ENCODE data around the gene GNB3.

GNB3 gene

DNA sequence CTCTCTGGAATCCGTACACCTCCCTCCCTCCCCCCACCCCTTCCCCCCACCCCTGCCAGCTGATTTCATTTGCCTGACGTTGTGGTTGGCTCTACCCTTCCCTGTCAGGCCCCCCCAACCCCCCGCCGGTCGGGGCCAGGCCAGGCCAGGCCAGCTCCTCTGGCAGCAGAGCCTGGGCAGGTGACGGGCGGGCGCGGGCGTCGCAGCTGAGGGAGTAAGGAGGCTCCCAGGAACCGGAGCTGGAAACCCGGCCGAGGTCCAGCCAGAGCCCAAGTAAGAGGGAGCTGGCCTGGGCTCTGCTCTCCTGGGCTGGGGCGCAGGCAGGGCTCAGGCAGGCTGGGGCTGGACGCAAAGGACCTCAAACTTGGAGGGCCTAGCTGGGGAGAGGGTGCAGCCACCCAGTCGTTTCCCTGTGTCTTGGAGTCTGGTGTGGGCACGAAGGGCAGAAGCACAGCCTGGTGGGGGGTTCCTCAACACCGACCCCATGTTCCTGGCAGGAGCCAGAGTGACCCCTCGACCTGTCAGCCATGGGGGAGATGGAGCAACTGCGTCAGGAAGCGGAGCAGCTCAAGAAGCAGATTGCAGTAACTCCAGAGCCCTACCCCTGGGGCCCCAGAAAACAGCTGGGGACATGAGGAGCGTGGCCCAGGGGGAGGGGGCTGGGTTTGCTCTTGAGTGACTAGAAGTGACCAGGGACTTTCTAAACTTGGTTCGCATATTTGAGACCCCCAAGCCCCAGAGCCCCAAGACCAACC lies at the start of gene GNB3:
TSS of gene GNB3 (plus strand) at position 165 of the 755 bp plus-strand sequence. CDS start at position 528, 363 bp downstream.
- in situ Hi-C loops (cut with HindIII; ENCODE audit: low sequenced_read_pairs) = no loop called here

DNA sequence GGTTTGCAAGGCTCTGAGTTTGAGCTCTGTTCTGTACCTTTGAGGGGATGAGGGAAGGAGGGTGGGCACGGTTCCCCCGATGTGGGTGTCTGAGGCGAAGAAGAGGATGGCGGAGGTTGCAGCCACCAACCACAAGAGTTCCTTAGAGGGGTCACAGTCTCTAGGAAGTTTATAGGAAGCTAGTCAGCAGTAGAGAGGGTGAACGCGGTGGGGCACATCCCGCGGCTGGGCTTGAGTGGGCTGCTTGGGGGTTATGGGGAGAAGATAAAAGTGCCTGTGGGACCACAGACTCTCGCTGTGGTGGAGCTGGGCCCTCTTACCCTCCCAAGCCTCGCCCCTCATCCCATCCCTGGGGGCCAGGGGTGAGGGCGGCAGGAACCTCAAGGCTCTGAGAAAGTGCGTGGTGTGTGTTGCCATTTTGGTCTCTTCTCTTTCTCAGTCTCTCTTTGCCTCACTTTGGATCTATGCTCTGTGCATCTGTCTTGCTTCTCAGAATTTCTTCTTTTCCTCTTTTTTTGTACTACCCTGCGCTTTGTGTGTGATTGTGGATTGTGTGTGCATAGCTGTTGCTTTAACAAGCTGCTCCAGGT lies 48.7 kb upstream of the GNB3 start:
- in situ Hi-C loops (cut with HindIII; ENCODE audit: low sequenced_read_pairs) = loop anchor here (5.0 kb wide), 1 partner anchor 125 kb away; no protein-coding TSS in a partner anchor

DNA sequence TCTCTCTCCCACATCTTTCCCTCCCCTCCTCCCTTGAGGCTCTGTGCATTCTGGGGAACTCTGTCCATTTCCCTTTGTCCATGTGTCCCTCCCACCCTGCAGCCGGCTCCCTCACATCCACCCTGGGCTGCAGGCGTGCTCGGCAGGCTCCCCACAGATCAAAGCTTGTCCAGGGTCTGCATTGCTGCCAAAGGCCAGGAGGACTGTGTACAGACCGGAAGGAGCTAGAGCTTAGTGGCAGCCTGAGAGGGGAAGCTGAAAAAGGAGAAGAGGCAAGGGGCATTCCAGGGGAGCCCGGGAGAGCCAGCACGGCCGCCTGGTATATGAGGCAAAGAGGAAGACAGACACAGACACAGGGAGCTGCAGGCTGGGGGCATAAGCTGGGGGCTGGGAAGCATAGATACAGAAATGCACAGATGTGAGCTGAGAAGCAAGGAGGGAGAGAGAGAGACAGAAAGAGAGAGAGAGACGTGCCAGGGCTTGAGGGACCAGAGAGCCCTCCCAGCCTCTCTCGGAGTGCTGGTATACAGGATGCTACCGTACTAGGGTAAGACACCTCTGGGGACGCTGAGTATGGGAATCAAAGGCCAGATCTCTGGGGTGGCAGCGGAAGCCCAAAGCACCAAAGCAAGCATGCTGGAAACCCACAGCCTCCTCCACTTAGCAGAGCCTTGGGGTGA lies 48.1 kb upstream of the GNB3 start:
- in situ Hi-C loops (cut with HindIII; ENCODE audit: low sequenced_read_pairs) = loop anchor here (5.0 kb wide), 1 partner anchor 125 kb away; no protein-coding TSS in a partner anchor

DNA sequence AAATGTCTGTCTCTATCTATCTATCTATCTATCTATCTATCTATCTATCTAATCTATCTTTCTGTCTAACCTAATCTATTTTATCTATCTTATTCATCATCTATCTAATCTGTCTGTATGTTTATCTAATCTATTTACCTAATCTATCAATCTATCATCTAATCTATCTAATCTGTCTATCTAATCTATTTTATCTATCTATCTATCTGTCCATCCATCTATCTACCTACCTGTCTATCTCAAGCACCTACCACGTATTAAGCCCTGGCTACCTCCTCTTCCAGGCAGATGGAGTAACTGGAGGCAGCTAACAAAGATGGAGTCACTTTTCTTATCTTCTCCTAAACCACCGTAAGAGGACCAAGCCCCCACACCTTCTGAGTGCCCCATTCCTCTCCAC lies 45.6 kb upstream of the GNB3 start:
- in situ Hi-C loops (cut with HindIII; ENCODE audit: low sequenced_read_pairs) = loop anchor here (5.0 kb wide), 1 partner anchor 63 kb away; no protein-coding TSS in a partner anchor

DNA sequence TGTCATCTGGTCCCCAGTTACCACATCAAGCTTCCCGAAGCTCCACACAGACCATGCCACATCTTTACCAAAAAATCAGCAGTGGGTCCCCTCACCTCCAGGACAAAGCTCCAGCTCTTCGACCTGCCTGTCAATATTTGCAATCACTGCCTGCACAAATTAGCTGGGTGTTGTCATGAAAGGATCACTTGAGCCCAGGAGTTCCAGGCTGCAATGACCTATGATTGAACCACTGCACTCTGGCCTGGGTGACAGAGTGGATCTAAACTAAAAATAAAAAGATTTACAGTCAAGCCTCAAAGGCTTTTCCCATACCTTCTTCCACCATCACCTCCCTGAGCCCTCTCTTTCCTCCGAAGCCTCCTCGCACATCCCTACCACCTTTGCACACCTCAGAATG lies 44.1 kb upstream of the GNB3 start:
- in situ Hi-C loops (cut with HindIII; ENCODE audit: low sequenced_read_pairs) = loop anchor here (5.0 kb wide), 1 partner anchor 64 kb away; no protein-coding TSS in a partner anchor

DNA sequence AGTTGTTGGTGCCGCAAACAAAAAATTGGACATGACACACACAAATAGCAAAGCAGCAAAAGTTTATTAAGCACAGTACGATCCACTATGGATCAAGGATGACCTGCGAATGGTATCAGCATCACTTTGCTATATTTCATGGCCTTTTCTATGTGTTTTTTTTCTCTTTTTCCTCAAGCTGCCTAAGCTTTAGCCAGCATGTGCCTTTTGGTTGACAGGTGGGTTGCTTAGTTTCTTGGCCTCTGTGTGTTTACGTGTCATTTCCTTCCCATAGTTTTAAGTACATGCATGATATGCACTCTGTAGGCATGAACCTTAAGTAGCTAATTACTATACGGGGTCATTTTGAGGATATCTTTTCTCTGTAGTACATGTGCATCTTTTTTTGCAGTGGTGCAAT lies 41.6 kb upstream of the GNB3 start:
- in situ Hi-C loops (cut with HindIII; ENCODE audit: low sequenced_read_pairs) = loop anchor here (5.0 kb wide), 1 partner anchor 67 kb away; no protein-coding TSS in a partner anchor

DNA sequence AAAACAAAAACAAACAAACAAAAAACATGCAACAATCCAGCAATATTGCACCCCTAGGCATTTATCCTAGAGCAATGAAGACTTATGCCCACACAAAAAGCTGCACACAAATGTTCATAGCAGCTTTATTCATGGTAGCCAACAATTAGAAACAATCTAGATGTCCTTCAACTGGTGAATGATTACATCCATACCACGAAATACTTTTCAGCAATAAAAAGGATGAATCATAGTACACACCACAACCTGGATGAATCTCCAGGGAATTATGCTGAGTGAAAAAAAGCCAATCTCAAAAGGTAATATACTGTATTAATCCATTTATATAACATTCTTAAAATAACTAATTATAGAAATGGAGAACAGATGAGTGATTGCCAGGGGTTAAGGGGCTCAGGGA lies 33.6 kb upstream of the GNB3 start:
- in situ Hi-C loops (cut with HindIII; ENCODE audit: low sequenced_read_pairs) = no loop called here

DNA sequence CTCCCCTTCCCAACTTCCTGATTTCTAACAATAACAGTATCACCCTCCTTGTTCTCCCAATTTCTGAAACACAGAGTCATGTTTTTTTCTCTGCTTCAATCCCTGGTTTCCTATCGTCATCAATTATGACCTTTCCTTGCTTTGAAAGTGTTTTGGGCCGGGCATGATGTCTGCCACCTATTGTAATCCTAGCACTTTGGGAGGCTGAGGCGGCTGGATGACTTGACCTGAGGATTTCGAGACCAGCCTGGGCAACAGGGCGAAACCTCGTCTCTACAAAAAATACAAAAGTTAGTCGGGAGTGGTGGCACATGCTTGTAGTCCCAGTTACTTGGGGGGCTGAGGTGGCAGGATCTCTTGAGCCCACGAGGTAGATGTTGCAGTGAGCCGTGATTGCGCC lies 31.7 kb upstream of the GNB3 start:
- in situ Hi-C loops (cut with HindIII; ENCODE audit: low sequenced_read_pairs) = no loop called here

DNA sequence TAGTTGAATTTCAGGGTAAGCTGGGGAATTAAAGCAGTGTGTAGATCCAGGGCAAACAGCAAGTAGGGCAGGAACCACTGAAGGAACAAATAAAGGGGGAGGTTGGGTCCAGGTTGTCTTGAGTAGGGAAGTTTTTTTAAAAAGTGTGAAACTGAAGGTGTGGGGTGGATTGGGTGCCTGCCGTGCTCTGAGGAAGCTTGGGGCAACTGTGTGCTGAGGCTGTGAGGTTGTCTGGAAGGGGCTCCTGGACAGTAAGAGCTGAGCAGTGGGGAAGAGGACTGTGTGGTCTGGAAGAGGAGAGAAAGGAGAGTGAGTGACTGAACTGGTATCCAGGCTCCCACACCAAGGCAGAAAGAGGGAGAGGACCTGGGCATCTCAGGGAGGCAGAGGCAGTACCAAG lies 30.0 kb upstream of the GNB3 start:
- in situ Hi-C loops (cut with HindIII; ENCODE audit: low sequenced_read_pairs) = no loop called here

DNA sequence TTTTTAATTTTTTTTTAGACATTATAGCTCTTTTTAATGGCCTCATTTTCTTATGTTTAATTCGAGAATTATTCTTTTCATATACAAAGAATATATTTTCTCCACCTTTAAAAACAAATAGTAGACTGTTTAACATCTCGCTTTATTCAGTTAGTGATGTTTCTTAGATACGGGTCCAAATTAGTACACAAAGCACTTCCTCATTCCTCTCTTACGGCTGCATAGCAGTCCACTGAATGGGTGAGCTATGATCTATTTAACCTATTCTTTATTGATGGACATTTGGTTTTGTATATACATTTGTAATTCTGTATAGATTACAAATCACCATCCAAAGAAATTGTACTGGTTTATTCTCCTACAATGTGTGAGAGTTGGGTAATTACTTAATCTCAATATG lies 27.4 kb upstream of the GNB3 start:
- in situ Hi-C loops (cut with HindIII; ENCODE audit: low sequenced_read_pairs) = no loop called here

DNA sequence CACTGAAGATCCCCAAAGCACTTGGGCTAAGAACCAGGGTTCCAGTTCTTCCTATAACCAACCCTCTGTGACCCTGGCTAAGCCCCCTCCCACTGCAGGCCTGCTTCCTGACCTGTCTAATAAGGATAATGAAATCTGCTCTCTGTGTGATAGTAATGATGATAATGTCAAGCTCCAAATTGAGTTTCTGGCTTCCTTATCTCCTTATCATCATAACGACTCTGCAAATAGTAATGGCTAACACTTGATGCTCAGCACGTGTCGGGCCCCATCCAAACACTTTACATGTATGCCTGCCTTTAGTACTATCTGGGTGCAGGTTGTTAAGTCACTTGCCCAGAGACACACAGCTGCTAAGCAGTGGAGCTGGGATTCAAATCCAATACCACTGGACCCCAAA lies 24.1 kb upstream of the GNB3 start:
- in situ Hi-C loops (cut with HindIII; ENCODE audit: low sequenced_read_pairs) = no loop called here

DNA sequence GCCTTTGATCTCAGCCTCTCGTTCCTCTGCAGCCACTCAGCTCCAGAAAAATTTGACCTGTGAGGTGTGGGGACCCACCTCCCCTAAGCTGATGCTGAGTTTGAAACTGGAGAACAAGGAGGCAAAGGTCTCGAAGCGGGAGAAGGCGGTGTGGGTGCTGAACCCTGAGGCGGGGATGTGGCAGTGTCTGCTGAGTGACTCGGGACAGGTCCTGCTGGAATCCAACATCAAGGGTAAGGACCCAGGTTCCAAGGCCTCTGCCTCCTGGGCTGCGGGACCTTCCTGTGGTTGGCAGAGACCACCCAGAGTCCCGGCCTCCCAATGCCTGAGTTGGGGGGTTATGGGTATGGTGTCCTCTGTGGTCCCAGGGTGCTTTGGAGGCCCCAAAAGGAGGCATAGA lies 23.6 kb upstream of the GNB3 start:
- in situ Hi-C loops (cut with HindIII; ENCODE audit: low sequenced_read_pairs) = no loop called here

DNA sequence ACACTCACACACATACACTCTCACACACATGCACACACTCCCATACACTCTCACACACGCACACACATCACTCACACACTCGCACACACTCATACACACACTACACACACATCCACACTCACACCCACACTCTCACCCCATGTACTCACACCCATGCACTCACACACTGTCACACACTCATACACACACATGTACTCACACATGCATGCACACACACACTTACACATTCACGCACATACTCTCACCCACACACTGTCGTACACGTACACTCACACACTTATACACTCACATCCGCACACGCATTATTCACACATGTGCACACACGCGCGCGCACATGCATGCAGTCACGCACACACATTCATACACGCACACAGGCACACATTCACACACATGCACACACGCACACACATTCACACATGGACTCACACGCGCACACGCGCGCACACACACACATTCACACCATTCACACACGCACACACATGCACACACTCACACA lies 23.0 kb upstream of the GNB3 start:
- in situ Hi-C loops (cut with HindIII; ENCODE audit: low sequenced_read_pairs) = no loop called here

DNA sequence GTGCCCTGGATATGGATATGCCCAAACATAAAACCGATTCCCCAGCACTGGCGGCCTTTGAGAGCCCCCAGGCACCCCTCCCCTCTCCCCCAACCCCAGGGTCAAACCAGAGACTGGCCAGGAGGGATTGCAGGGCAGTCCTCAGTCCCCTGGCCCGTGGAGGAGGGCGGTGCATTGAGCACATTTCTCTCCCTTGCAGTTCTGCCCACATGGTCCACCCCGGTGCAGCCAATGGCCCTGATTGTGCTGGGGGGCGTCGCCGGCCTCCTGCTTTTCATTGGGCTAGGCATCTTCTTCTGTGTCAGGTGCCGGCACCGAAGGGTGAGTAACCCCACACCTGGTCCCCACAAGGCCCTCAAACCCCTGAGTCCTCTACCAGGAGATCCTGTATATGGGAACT lies 22.5 kb upstream of the GNB3 start:
- in situ Hi-C loops (cut with HindIII; ENCODE audit: low sequenced_read_pairs) = no loop called here

DNA sequence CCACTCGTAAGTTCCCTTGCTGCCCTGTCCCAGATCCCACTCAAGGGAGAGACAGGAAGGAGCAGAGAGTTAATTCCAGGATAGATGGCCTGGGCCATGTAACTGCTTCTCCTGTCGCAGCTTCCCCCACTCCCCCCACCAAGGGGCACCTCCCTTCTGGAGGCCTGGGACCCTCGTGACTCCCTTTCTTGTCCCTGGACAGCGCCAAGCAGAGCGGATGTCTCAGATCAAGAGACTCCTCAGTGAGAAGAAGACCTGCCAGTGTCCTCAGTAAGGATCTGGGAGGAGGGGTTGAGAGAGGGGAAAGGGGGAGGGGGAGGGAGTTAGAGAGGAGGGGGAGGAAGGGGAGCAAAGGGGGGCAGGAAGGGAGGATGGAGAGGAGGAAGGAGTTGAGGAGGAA lies 22.1 kb upstream of the GNB3 start:
- in situ Hi-C loops (cut with HindIII; ENCODE audit: low sequenced_read_pairs) = no loop called here

DNA sequence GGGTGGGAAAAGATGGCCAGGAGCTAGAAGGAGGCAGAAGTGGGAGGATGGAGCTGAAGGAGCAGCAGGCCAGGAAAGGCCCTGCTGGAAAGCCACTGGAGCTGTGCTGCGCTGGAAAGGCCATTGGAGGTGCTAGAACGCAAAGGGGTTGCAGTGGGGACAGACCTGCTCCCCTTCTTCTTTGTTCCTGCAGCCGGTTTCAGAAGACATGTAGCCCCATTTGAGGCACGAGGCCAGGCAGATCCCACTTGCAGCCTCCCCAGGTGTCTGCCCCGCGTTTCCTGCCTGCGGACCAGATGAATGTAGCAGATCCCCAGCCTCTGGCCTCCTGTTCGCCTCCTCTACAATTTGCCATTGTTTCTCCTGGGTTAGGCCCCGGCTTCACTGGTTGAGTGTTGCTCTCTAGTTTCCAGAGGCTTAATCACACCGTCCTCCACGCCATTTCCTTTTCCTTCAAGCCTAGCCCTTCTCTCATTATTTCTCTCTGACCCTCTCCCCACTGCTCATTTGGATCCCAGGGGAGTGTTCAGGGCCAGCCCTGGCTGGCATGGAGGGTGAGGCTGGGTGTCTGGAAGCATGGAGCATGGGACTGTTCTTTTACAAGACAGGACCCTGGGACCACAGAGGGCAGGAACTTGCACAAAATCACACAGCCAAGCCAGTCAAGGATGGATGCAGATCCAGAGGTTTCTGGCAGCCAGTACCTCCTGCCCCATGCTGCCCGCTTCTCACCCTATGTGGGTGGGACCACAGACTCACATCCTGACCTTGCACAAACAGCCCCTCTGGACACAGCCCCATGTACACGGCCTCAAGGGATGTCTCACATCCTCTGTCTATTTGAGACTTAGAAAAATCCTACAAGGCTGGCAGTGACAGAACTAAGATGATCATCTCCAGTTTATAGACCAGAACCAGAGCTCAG lies 21.4 kb upstream of the GNB3 start:
- in situ Hi-C loops (cut with HindIII; ENCODE audit: low sequenced_read_pairs) = no loop called here

DNA sequence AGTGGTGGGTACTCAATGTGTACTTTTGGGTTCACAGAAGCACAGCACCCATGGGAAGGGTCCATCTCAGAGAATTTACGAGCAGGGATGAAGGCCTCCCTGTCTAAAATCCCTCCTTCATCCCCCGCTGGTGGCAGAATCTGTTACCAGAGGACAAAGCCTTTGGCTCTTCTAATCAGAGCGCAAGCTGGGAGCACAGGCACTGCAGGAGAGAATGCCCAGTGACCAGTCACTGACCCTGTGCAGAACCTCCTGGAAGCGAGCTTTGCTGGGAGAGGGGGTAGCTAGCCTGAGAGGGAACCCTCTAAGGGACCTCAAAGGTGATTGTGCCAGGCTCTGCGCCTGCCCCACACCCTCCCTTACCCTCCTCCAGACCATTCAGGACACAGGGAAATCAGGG lies 20.6 kb upstream of the GNB3 start:
- in situ Hi-C loops (cut with HindIII; ENCODE audit: low sequenced_read_pairs) = no loop called here

DNA sequence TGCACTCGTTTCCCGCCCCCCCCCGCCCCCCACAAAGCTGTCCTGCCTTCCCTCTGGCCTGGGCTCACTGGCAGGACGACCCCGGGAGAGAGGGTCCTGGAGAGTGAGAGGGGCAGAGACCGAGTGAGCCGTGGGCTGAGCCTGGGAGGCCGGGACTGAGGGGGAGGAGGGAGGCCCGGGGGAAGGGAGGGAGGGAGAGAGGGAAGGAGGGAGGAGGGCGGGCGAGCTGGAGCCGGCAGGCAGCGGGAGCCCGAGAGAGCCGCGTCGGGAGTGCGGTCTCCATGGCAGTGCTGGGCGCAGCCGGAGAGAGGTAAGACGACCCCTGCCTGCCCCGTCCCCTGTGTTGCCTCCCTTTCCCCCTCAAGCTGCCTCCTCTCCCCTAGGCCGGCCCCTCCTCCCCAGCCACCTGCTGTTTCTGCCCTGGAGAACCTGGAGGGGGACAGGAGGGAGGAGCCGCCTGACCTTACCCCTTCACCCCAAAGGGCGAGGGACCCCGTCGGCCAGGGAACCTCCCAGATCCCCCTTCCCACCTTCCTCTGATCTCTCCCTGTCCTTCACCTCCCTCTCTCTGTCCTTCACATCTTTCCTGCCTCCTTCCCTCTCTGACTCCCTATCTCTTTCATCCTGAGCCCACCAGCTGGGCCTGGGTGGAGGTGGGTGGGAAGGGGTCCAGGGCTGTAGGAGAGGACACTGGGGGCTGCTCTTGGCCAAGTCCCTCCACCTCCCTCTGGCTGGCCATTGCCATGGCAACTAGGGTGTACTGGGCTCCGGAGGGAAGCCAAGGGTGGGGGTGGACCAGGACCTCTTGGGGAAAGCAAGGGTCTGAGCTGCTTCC lies 18.9 kb upstream of the GNB3 start, which contains the start of gene GPR162:
TSS of gene GPR162 (plus strand) at position 231 of the 835 bp plus-strand sequence. CDS start 2,078 bp downstream, outside the sequence.
- in situ Hi-C loops (cut with HindIII; ENCODE audit: low sequenced_read_pairs) = no loop called here

DNA sequence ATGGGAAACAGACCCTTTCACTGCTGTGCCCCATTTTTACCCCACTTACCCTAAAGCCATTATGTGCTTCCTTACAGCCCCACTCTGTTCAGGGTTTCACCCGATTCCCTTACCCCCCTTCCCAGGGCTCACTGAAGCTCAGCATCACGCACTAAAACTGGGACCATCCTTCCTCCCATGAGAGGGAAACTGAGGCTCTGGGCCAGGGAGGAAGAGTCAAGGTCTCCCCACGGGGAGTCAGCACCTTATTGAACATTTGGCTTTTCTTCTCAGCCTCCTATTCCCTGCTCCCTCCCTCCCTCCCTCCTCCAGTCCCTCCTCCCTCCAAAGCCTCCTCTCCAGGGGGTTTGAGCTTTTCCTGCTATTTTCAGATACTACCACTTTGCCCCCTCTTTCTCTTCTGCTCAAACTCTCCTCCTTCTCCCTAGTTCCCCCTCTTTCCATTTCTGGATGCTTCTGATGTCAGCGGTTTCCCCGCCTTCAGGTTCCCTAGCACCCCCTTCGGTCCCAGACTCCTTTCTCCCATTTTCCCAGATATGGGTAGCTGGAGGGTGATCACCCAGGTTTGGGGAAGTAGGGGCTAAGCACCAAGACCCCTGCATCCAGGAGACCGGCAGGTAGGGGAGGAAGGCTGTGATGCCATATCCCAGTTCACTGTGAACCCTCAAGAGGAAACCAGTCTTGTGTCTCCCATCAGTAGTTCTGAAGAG lies 18.1 kb upstream of the GNB3 start:
- in situ Hi-C loops (cut with HindIII; ENCODE audit: low sequenced_read_pairs) = no loop called here
